Measurements from ENCODE around the gene UACA.

DNA sequence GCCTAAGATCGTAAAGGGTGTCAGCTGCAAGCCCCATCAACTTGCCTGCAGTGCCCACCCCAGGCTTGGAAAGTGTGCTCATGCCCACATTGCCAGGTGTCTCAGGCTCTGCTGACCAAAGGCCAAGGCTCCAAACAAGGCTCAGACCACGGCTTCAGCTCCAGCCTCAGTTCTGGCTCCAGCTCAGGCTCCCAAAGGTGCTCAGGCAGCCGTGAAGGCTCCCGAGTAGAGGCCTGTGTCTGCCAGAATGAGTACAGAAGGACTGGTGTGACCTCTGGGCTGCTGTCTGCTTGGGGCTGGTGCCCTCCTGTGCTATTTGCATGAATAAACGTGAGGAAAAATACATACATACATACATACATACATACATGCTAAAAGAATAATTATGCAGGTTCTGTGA, 27.9 kb upstream of the UACA start:
- TF ChIP-seq, protein P1, sequence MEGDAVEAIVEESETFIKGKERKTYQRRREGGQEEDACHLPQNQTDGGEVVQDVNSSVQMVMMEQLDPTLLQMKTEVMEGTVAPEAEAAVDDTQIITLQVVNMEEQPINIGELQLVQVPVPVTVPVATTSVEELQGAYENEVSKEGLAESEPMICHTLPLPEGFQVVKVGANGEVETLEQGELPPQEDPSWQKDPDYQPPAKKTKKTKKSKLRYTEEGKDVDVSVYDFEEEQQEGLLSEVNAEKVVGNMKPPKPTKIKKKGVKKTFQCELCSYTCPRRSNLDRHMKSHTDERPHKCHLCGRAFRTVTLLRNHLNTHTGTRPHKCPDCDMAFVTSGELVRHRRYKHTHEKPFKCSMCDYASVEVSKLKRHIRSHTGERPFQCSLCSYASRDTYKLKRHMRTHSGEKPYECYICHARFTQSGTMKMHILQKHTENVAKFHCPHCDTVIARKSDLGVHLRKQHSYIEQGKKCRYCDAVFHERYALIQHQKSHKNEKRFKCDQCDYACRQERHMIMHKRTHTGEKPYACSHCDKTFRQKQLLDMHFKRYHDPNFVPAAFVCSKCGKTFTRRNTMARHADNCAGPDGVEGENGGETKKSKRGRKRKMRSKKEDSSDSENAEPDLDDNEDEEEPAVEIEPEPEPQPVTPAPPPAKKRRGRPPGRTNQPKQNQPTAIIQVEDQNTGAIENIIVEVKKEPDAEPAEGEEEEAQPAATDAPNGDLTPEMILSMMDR (IDR thresholded peaks at IDR 0.05; ENCODE audit: low read depth, low read length): no peak
- no peak for TF ChIP-seq POLR2A (IDR thresholded peaks at IDR 0.05; ENCODE audit: extremely low read depth, insufficient read length)
- TF ChIP-seq MAX (IDR thresholded peaks at IDR 0.05; ENCODE audit: low read depth, low read length): no peak
- no peak for TF ChIP-seq MYC (IDR thresholded peaks at IDR 0.05; ENCODE audit: low read depth, low read length)

All from NB4 (cell line).